K562 treated with DMSO at 1 percent for 12 hours (cell line): ENCODE results near the gene ZNF71. TPM values are rescaled to one million over a fixed set of nuclear protein-coding genes. Genes with fewer than 3 reads are reported as not detected.

Experiments
- total RNA-seq: library from RNA; unstranded; fragments of 300-600 nt; gene quantifications from 2 replicates; pipeline ENCODE4 v1.2.3, GENCODE V29; 2022; ENCODE audit not compliant: insufficient read depth

The ZNF71 gene
- total RNA-seq = 0.10 TPM in 1 of 2 replicates, not detected in the other

DNA sequence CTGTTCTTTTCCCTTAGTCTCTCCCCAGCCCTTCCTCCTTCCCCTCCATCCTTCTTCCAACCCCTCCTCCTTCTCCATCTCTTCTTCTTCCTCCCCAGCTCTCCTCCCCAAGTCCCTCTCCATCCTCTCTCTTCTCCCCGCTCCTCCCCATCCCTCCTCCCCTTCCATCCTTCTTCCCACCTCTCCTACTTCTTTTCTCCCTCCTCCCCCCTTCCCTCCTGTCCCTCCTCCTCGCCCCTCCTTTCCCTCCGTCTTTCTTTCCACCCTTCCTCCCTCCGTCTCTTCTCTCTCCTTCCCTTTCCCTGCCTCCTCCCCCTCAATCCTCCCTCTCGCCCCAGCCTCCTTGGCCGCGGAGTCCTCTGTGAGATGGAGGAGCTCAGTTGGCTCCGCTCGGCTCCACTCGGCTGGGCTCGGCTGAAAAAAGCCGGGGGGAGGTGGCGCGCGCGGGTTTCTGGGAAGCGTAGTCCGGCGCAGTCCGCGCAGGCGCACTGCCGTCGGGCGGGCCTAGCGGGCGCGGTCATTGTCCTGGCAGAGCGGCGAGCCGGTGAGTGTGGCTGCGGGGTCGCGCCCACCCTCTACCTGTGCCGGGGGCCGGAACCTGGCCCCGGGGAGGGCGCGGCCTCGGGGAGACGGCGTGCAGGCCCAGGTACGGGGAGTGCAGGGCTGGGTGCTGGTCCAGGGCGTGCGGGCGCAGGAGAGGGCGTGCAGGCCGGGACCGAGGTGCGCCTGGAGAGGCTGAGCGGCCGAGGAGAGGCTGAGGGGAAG is at the start of gene ZNF71:
Gene ZNF71 (plus strand): TSS at position 520 of the 765 bp plus-strand sequence. CDS start 6,257 bp downstream, outside the sequence.

DNA sequence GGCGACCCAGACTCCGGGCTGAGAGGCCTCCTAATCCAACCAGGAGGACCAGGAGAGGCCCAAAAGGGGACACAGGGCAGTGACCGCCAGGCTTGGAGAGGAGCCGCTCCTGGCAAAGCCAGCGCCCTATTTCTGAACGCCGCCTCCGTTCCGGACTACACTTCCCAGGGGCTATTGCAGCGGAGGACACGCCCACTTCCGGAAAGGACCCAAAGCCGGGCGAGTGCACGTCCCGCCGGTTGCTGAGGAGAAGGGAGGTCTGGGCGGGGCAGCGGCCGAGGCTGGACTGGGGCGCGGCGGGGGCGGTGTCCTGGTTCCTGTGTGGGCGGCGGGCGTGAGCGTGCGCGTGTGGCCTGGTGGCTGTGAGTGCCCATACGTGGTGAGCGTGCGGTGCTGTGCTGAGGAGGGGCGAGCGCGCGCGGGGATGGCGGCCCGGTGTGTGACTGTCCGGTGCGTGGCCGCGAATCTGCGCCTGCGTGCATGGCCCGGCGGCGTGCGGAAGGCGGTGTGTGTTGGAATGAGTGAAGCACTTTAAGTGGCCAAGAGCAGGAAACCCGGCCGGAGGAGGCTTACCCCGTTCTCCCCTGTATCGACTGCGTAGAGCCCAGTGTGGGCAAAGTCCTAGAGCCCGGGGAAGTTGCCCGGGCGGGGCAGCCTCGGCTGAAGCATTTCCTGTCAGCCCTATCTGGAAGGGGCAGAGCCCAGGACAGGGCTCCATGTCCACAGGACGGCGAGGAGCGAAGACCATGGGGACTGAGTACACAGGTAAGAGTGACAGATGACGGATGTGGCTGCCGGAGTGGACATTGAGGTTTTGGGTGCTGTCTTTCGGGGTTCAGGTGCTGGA is 27.6 kb upstream of the ZNF71 start, which contains the start of gene ZNF470:
Gene ZNF470 (plus strand): TSS at position 195 of the 847 bp plus-strand sequence. CDS start 2,844 bp downstream, outside the sequence.

GRCh38 chr19:56642711-56643459 is 47.8 kb downstream of the ZNF71 start, which contains the start of gene SMIM17:
SMIM17 (plus strand) TSS chr19:56643159; CDS start chr19:56645668, 2,509 bp downstream.

GRCh38 chr19:56671613-56671994 is 76.5 kb downstream of the ZNF71 start, which contains the start of gene ZNF835:
ZNF835 (minus strand) TSS chr19:56671757; CDS start chr19:56665198, 6,559 bp downstream.

Other genes starting within 250 kb of the ZNF71 start
- 0.74 and 1.8 TPM in 2 replicates for gene ZNF582, start 201.8 kb upstream of the ZNF71 start, total RNA-seq
- 1.6 and 1.8 TPM in 2 replicates for gene ZNF583, start 191.0 kb upstream of the ZNF71 start, total RNA-seq
- not detected in 2 replicates for gene ZNF667, start 118.0 kb upstream of the ZNF71 start, total RNA-seq
- not detected in 2 replicates for gene ZNF471, start 87.4 kb upstream of the ZNF71 start, total RNA-seq
- not detected in 2 replicates for gene ZFP28, start 56.4 kb upstream of the ZNF71 start, total RNA-seq
- not detected in 2 replicates for gene ZNF470, start 27.8 kb upstream of the ZNF71 start, total RNA-seq
- gene SMIM17, start 47.9 kb downstream of the ZNF71 start, total RNA-seq = not detected in 2 replicates
- not detected in 2 replicates for gene ZNF835, start 76.5 kb downstream of the ZNF71 start, total RNA-seq
- gene PEG3, start 245.4 kb downstream of the ZNF71 start, total RNA-seq = not detected in 2 replicates
- gene ZIM2, start 245.4 kb downstream of the ZNF71 start, total RNA-seq = not detected in 2 replicates